Osteoblast (primary cell): Measurements from ENCODE around the gene RAMP1. TPM values are rescaled to one million over a fixed set of nuclear protein-coding genes. Genes with fewer than 3 reads are reported as not detected.
"Not testable (repeated sequence)": the region's sequence is repeated elsewhere in the genome, so short reads cannot be mapped to it uniquely, and the experiment has no call there.

ENCODE experiments used
- DNase-seq: peaks from one replicate; pipeline ENCODE4 v3.0.0; 2011; ENCODE audit warnings: low spot score, mixed read lengths; ENCODE audit not compliant: insufficient read length; ENCODE audit errors: missing footprints
- H2AFZ ChIP-seq: 2 replicates; pipeline ENCODE4 v1.6.0; 2011; ENCODE audit warnings: mild to moderate bottlenecking, low read length
- H3K27ac ChIP-seq: 2 replicates; pipeline ENCODE4 v1.5.1; 2011; ENCODE audit warnings: mild to moderate bottlenecking, low read depth, low read length, moderate library complexity
- H3K27me3 ChIP-seq: 2 replicates; pipeline ENCODE4 v1.6.0; 2012; ENCODE audit warnings: mild to moderate bottlenecking, control low read depth, inconsistent platforms, low read length, moderate library complexity; ENCODE audit not compliant: insufficient read depth
- H3K36me3 ChIP-seq: 2 replicates; pipeline ENCODE4 v1.5.1; 2011; ENCODE audit warnings: mild to moderate bottlenecking, low read length, control low read depth, moderate library complexity; ENCODE audit not compliant: insufficient read depth
- H3K4me1 ChIP-seq: 2 replicates; pipeline ENCODE4 v1.5.1; 2011; ENCODE audit warnings: mild to moderate bottlenecking, low read length, control low read depth, moderate library complexity; ENCODE audit not compliant: insufficient read depth
- H3K4me2 ChIP-seq: 2 replicates; pipeline ENCODE4 v1.6.0; 2011; ENCODE audit warnings: mild to moderate bottlenecking, low read length; ENCODE audit not compliant: insufficient read depth
- H3K4me3 ChIP-seq: fragments of 200-600 bp; sonication (generic); 3 replicates; pipeline ENCODE4 v1.5.1; 2012; ENCODE audit warnings: mild to moderate bottlenecking, low read length, inconsistent platforms; ENCODE audit not compliant: insufficient read depth
- H3K79me2 ChIP-seq: 2 replicates; pipeline ENCODE4 v1.6.0; 2012; ENCODE audit warnings: mild to moderate bottlenecking, low read length, control low read depth, inconsistent platforms; ENCODE audit not compliant: insufficient read depth
- H3K9me3 ChIP-seq: 2 replicates; pipeline ENCODE4 v1.5.1; 2011; ENCODE audit warnings: low read depth, low read length, control low read depth
- H4K20me1 ChIP-seq: 2 replicates; pipeline ENCODE4 v1.6.0; 2012; ENCODE audit warnings: mild to moderate bottlenecking, low read length, control low read depth; ENCODE audit not compliant: insufficient read depth
- total RNA-seq: library from RNA; depleted of rRNA; stranded (reverse); fragments of >200 nt; gene quantifications from 2 replicates; pipeline ENCODE4 v1.2.3, GENCODE V29; 2012
- TF ChIP-seq, protein P1 (sequence below): IDR thresholded peaks from 2 replicates; pipeline ENCODE4 v1.5.1; 2011; ENCODE audit warnings: mild to moderate bottlenecking, low read depth, low read length, moderate library complexity; ENCODE audit errors: extremely low read depth

RAMP1 gene
- total RNA-seq, 1 donor = 1.8 TPM

DNA sequence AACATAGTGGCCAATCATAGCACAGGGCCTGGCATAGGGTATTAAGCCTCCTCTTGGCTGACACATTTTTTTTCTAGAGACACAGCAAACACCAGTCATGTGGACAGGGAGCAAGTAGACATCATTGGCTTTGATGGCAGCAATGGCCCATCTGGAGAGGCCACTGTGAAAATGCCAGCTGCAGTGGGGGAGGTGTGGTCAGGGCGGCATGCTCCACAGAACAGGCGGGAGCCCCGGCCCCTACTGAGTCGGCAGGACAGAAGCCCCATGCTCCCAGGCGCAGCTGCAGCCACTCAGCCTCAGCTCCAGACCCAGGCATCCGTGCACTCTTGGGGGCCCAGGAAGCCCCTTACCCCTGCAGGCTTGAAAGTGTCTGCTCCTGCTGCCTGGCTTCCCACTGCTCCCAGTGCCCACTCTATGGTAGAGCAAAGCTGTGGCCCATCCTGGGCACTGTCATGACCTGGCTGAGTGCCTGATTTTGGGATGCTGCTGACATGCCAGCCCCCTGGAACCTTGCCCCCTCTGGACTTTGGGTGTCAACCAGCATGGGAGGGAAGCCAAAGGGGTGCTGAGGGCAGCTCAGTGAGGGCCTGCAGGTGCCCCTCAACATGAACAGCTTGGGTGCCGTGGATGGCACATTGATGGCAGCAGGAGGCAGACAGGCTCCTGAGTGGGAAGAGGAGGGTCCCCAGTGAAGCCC lies 84.1 kb downstream of the RAMP1 start:
- DNase-seq = no peak
- Histone ChIP-seq H3K4me1 (no peaks in the 10 kb centered on the region), H3K27me3 (no peaks in the 10 kb centered on the region), H3K4me3 (no peak overlapping the region), H3K36me3 (no peaks in the 10 kb centered on the region), H3K79me2 (no peaks in the 10 kb centered on the region), H3K9me3 (peaks cover 4% of the 10 kb centered on the region), H4K20me1 (no peaks in the 10 kb centered on the region), H3K27ac (no peak overlapping the region), H3K4me2 (no peak overlapping the region), H2AFZ (no peak overlapping the region)
- TF ChIP-seq, protein P1, sequence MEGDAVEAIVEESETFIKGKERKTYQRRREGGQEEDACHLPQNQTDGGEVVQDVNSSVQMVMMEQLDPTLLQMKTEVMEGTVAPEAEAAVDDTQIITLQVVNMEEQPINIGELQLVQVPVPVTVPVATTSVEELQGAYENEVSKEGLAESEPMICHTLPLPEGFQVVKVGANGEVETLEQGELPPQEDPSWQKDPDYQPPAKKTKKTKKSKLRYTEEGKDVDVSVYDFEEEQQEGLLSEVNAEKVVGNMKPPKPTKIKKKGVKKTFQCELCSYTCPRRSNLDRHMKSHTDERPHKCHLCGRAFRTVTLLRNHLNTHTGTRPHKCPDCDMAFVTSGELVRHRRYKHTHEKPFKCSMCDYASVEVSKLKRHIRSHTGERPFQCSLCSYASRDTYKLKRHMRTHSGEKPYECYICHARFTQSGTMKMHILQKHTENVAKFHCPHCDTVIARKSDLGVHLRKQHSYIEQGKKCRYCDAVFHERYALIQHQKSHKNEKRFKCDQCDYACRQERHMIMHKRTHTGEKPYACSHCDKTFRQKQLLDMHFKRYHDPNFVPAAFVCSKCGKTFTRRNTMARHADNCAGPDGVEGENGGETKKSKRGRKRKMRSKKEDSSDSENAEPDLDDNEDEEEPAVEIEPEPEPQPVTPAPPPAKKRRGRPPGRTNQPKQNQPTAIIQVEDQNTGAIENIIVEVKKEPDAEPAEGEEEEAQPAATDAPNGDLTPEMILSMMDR = no peak

DNA sequence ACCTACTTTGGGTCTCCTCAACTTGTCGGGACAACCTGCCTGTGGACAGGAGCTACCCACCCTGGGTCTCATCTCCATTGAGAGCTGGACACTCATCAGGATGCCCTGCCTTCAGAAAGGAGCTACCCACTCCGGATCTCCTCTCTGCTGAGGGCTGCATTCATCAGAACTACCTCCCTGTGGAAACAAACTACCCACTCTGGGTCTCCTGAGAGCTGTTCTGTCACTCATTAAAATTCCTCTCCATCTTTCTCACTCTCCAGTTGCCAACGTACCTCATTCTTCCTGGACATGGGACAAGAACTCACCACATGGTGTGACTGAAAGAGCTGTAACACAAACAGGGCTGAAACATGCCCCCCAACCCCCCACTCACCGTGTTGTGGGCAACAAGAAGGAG lies 84.9 kb downstream of the RAMP1 start:
- H3K9me3 ChIP-seq = peaks cover 4% of the 10 kb centered on the region
- no peak overlapping the region for H3K4me2 ChIP-seq
- no peaks in the 10 kb centered on the region for H4K20me1 ChIP-seq
- H3K79me2 ChIP-seq = no peaks in the 10 kb centered on the region
- no peaks in the 10 kb centered on the region for H3K36me3 ChIP-seq
- H3K4me1 ChIP-seq = no peaks in the 10 kb centered on the region
- H3K27me3 ChIP-seq = no peaks in the 10 kb centered on the region
- H3K27ac ChIP-seq = no peak overlapping the region
- H2AFZ ChIP-seq = no peak overlapping the region
- no peak overlapping the region for H3K4me3 ChIP-seq
- TF ChIP-seq, protein P1 = no peak
- no peak for DNase-seq

DNA sequence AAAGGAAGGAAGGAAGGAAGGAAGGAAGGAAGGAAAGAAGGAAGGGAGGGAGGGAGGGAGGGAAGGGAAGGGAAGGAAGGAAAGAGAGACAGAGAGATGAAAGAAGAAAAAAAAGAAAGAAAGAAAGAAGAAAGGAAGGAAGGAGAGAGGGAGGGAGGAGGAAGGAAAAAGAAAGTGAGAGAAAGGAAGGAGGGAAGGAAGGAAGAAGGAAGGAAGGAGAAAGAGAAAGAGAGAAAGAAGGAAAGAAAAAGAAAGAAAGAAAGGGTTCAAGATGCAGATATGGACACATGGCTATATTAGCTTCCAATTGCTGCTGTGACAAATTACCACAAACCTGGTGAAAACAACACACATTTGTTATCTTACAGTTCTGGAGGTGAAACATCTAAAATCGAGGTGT lies 87.0 kb downstream of the RAMP1 start:
- Histone ChIP-seq H3K27me3 (no peaks in the 10 kb centered on the region), H3K36me3 (no peaks in the 10 kb centered on the region), H3K9me3 (peaks cover 4% of the 10 kb centered on the region), H3K4me3 (no peak overlapping the region), H4K20me1 (no peaks in the 10 kb centered on the region), H2AFZ (no peak overlapping the region), H3K79me2 (no peaks in the 10 kb centered on the region), H3K4me2 (no peak overlapping the region), H3K4me1 (no peaks in the 10 kb centered on the region), H3K27ac (no peak overlapping the region)
- TF ChIP-seq, protein P1 = no peak
- no peak for DNase-seq

DNA sequence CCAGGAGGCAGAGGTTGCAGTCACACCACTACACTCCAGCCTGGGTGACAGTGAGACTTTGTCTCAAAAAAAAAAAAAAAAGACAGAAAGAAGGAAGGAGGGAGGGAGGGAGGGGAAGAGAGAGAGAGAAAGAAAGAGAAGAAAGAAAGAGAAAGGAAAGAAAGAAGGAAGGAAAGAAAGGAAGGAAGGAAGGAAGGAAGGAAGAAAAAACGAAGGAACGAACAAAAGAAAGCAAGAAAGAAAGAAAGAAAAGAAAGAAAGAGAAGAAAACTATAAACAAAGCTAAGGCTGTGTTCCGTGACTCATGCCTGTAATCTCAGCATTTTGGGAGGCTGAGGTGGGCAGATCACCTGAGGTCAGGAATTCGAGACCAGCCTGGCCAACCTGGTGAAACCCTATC lies 91.9 kb downstream of the RAMP1 start:
- not testable (repeated sequence) for H2AFZ ChIP-seq, H3K27ac ChIP-seq, H4K20me1 ChIP-seq, H3K9me3 ChIP-seq, H3K79me2 ChIP-seq, H3K4me3 ChIP-seq, H3K4me1 ChIP-seq, H3K4me2 ChIP-seq, DNase-seq, H3K36me3 ChIP-seq
- peaks cover 19% of the 10 kb centered on the region for H3K27me3 ChIP-seq
